HCT116 (cell line): Measurements from ENCODE around the gene GORAB. TPM values are rescaled to one million over a fixed set of nuclear protein-coding genes. Genes with fewer than 3 reads are reported as not detected.

Experiments used
- ATAC-seq: fragments of 200-7000 bp; cut with Tn5 transposase; 2 replicates; pipeline ENCODE4 v1.9.1; 2020; ENCODE audit warnings: mild to moderate bottlenecking, moderate library complexity
- BruUV-seq: library from RNA; stranded (reverse); fragments of 400-500 nt; replicated peaks from 2 replicates; lab custom pipeline; 2021; lab: Mats Ljungman, UMichigan
- CTCF ChIA-PET: fragments of 300-600 bp; sonication (Branson Sonifier 250); formaldehyde crosslinking; loops from one replicate; lab custom pipeline; 2021; ENCODE audit warnings: antibody characterized with exemption; lab: Charles Lee
- POLR2A ChIA-PET: fragments of 300-600, 350-600 bp; sonication (Branson Sonifier 250); formaldehyde crosslinking; loops from one replicate; lab custom pipeline; 2021; ENCODE audit warnings: antibody characterized with exemption; lab: Charles Lee
- RAD21 ChIA-PET, 2 experiments: fragments of 300-600 bp; sonication (Branson Sonifier 250); formaldehyde crosslinking; loops; one replicate each; lab custom pipeline; 2023; ENCODE audit warnings: low total read pairs in 2 of 2; ENCODE audit not compliant: uncharacterized antibody in 2 of 2, unreplicated experiment in 2 of 2, low non-redundant PET in 1 of 2; lab: Charles Lee
- DNase-seq: peaks from one replicate; pipeline ENCODE4 v3.0.0-alpha.2; 2010; ENCODE audit warnings: low read depth, low spot score
- H2AFZ ChIP-seq: fragments of 200-600 bp; shearing (Covaris generic), sonication (generic); 2 replicates; pipeline ENCODE4 v1.6.1; 2017; ENCODE audit warnings: low read depth, mixed run types, mixed read lengths, antibody characterized with exemption, low read length; ENCODE audit not compliant: poor library complexity, severe bottlenecking
- H3K27ac ChIP-seq: 2 replicates; pipeline ENCODE4 v1.5.1; 2012; ENCODE audit warnings: low read depth, low read length
- H3K27me3 ChIP-seq: fragments of 200-600 bp; sonication (generic); 2 replicates; pipeline ENCODE4 v1.6.1; 2016; ENCODE audit warnings: mixed run types, low read length, mixed read lengths; ENCODE audit not compliant: insufficient read depth
- H3K36me3 ChIP-seq, 2 experiments: fragments of 200-500 bp in 1 of 2; fragments of 200-600 bp in 1 of 2; sonication (Bioruptor generic) in 1 of 2; sonication (generic) in 1 of 2; 2 replicates each; pipeline versions ENCODE4 v1.5.1 to v1.6.1; 2014 to 2016; ENCODE audit warnings: low read length in 2 of 2, inconsistent platforms in 1 of 2, mixed read lengths in 1 of 2, mixed run types in 1 of 2; ENCODE audit not compliant: insufficient read depth in 2 of 2, control insufficient read depth in 1 of 2
- H3K4me1 ChIP-seq, 2 experiments: fragments of 200-600 bp in 1 of 2; sonication (generic) in 1 of 2; 2 replicates each; pipeline versions ENCODE4 v1.5.1 to v1.6.1; 2012 to 2017; ENCODE audit warnings: low read length in 2 of 2, inconsistent platforms in 1 of 2, mild to moderate bottlenecking in 1 of 2, mixed read lengths in 1 of 2, mixed run types in 1 of 2, moderate library complexity in 1 of 2; ENCODE audit not compliant: insufficient read depth in 2 of 2, control insufficient read depth in 1 of 2
- H3K4me2 ChIP-seq: fragments of 200-600 bp; sonication (generic); 2 replicates; pipeline ENCODE4 v1.6.1; 2017; ENCODE audit warnings: mixed run types, low read length, mixed read lengths
- H3K4me3 ChIP-seq, 2 experiments: fragments of 200-600 bp in 1 of 2; sonication (generic) in 1 of 2; replicated peaks in 1 of 2; 2 replicates each; pipeline ENCODE4 v1.5.1; 2011 to 2016; ENCODE audit warnings: low read length in 2 of 2, control low read depth in 1 of 2, low read depth in 1 of 2, mild to moderate bottlenecking in 1 of 2, mixed read lengths in 1 of 2, mixed run types in 1 of 2
- H3K79me2 ChIP-seq: fragments of 200-600 bp; sonication (generic); 2 replicates; pipeline ENCODE4 v1.6.1; 2017; ENCODE audit warnings: mild to moderate bottlenecking, mixed run types, low read length, moderate library complexity, mixed read lengths; ENCODE audit not compliant: insufficient read depth
- H3K9ac ChIP-seq: fragments of 200-600 bp; sonication (generic); 2 replicates; pipeline ENCODE4 v1.6.1; 2016; ENCODE audit warnings: low read length, mixed read lengths
- H3K9me2 ChIP-seq: fragments of 200-600 bp; sonication (generic), shearing (Covaris generic); 2 replicates; pipeline ENCODE4 v1.6.1; 2017; ENCODE audit warnings: mixed run types, mild to moderate bottlenecking, moderate library complexity; ENCODE audit not compliant: insufficient read depth
- H3K9me3 ChIP-seq, 2 experiments: fragments of 200-500 bp in 1 of 2; fragments of 200-600 bp in 1 of 2; sonication (Bioruptor generic) in 1 of 2; sonication (generic) in 1 of 2; 2 replicates each; pipeline ENCODE4 v1.6.1; 2014 to 2017; ENCODE audit warnings: low read length in 2 of 2, mixed read lengths in 2 of 2, inconsistent platforms in 1 of 2, low read depth in 1 of 2, mild to moderate bottlenecking in 1 of 2, mixed run types in 1 of 2, moderate library complexity in 1 of 2; ENCODE audit not compliant: control insufficient read depth in 1 of 2, insufficient read depth in 1 of 2
- H4K20me1 ChIP-seq: fragments of 200-600 bp; sonication (generic), shearing (Covaris generic); 2 replicates; pipeline ENCODE4 v1.6.1; 2017; ENCODE audit warnings: mixed run types, mild to moderate bottlenecking, moderate library complexity; ENCODE audit not compliant: insufficient read depth
- ATF3 ChIP-seq: IDR thresholded peaks from 2 replicates; pipeline ENCODE4 v1.6.1; 2012
- CBX3 ChIP-seq: IDR thresholded peaks from 2 replicates; pipeline ENCODE4 v1.6.1; 2012; ENCODE audit warnings: low read depth
- EGR1 ChIP-seq: IDR thresholded peaks from 2 replicates; pipeline ENCODE4 v1.6.1; 2012; ENCODE audit warnings: low read depth
- EZH2phosphoT487 ChIP-seq: fragments of 200-600 bp; IDR thresholded peaks from 2 replicates; pipeline ENCODE4 v1.6.1; 2018; ENCODE audit warnings: antibody characterized with exemption, borderline replicate concordance
- FOSL1 ChIP-seq: IDR thresholded peaks from 2 replicates; pipeline ENCODE4 v1.6.1; 2012; ENCODE audit warnings: low read depth
- JUND ChIP-seq: IDR thresholded peaks from 2 replicates; pipeline ENCODE4 v1.6.1; 2012
- REST ChIP-seq: IDR thresholded peaks from 2 replicates; pipeline ENCODE4 v1.6.1; 2012; ENCODE audit warnings: low read depth
- SIN3A ChIP-seq: IDR thresholded peaks from 2 replicates; pipeline ENCODE4 v1.6.1; 2012; ENCODE audit warnings: low read depth
- SRF ChIP-seq: IDR thresholded peaks from 2 replicates; pipeline ENCODE4 v1.6.1; 2012; ENCODE audit warnings: low read depth
- TCF7L2 ChIP-seq: IDR thresholded peaks from 2 replicates; pipeline ENCODE4 v1.7.0; 2011; ENCODE audit warnings: borderline replicate concordance, inconsistent platforms; ENCODE audit not compliant: insufficient read depth, insufficient read length; ENCODE audit errors: extremely low read depth
- YY1 ChIP-seq: IDR thresholded peaks from 2 replicates; pipeline ENCODE4 v1.6.1; 2011; ENCODE audit warnings: low read length, low read depth, moderate library complexity, mild to moderate bottlenecking; ENCODE audit not compliant: insufficient replicate concordance; ENCODE audit errors: extremely low read depth
- ZFX ChIP-seq: fragments of 450-650 bp; IDR thresholded peaks from 2 replicates; pipeline ENCODE4 v1.6.1; 2017
- ZNF274 ChIP-seq: fragments of 200-500 bp; sonication (Bioruptor generic); IDR thresholded peaks from 2 replicates; pipeline ENCODE4 v1.6.1; 2014; ENCODE audit warnings: mild to moderate bottlenecking, low read depth, low read length, inconsistent platforms
- intact Hi-C: fragments of 100-400 bp; cut with micrococcal nuclease; formaldehyde crosslinking; loops from 2 replicates; pipeline ENCODE4 v1.10.0; 2022
- total RNA-seq: library from RNA; stranded (reverse); gene quantifications from one replicate; pipeline ENCODE4 v1.2.1, GENCODE V29; 2021; ENCODE audit not compliant: unreplicated experiment

GORAB gene
- total RNA-seq, 1 experiment from 2014 or later = 7.5 TPM

GRCh38 chr1:170587253-170587593, 55.3 kb downstream of the GORAB start:
- ChIA-PET CTCF (no interaction called here), POLR2A (no interaction called here), RAD21 (no interaction called here)
- TF ChIP-seq JUND (no peak), SRF (no peak), ATF3 (no peak), CBX3 (no peak), EGR1 (no peak), ZFX (no peak), YY1 (no peak), REST (no peak), SIN3A (no peak), FOSL1 (no peak), ZNF274 (no peak), TCF7L2 (no peak), EZH2phosphoT487 (no peak)
- Histone ChIP-seq H3K36me3 (no peaks in the 10 kb centered on the region), H3K27ac (no peak overlapping the region), H3K4me3 (no peak overlapping the region), H3K27me3 (no peaks in the 10 kb centered on the region), H3K9me3 (no peaks in the 10 kb centered on the region), H3K4me2 (no peak overlapping the region), H3K9ac (no peak overlapping the region), H3K4me1 (no peaks in the 10 kb centered on the region), H3K79me2 (no peaks in the 10 kb centered on the region), H3K9me2 (no peaks in the 10 kb centered on the region), H4K20me1 (no peaks in the 10 kb centered on the region), H2AFZ (no peak overlapping the region)
- no peak for ATAC-seq
- intact Hi-C loops = no loop called here
- BruUV-seq = no TSS peak
- DNase-seq = no peak
